ENCODE results near the gene LURAP1L. TPM values are rescaled to one million over a fixed set of nuclear protein-coding genes. Genes with fewer than 3 reads are reported as not detected.

LURAP1L gene
- total RNA-seq, 1 donor from 2014 or later, result 0.51 TPM

DNA sequence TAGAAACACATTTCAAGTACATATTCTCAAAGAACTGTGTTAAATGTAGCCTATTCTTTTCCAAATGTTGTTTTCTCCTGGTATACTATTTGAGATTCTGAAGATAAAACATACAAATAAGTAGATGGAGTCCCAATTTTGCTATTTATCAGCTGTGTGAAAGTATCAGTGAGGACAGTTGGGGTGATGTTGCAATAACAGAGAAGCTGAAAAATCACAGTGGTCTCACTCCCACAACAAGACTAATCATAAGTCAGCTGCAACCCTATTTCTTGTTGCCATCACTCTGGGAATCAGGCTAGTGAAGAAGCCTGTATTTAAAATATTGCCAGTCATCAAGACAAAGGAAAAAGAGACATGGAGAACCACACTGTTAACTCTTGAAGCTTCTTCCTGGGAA, 25.9 kb upstream of the LURAP1L start:
- Mint-ChIP-seq H3K4me1 (ENCODE audit: unreplicated experiment) (no peaks in the 10 kb centered on the region), H3K27me3 (ENCODE audit: unreplicated experiment) (no peaks in the 10 kb centered on the region), H3K27ac (ENCODE audit: unreplicated experiment) (no peak overlapping the region), H3K36me3 (ENCODE audit: low read depth, unreplicated experiment) (no peaks in the 10 kb centered on the region), H3K9me3 (ENCODE audit: unreplicated experiment) (no peaks in the 10 kb centered on the region), H3K4me3 (ENCODE audit: unreplicated experiment) (no peak overlapping the region)
- TF ChIP-seq, protein P1, sequence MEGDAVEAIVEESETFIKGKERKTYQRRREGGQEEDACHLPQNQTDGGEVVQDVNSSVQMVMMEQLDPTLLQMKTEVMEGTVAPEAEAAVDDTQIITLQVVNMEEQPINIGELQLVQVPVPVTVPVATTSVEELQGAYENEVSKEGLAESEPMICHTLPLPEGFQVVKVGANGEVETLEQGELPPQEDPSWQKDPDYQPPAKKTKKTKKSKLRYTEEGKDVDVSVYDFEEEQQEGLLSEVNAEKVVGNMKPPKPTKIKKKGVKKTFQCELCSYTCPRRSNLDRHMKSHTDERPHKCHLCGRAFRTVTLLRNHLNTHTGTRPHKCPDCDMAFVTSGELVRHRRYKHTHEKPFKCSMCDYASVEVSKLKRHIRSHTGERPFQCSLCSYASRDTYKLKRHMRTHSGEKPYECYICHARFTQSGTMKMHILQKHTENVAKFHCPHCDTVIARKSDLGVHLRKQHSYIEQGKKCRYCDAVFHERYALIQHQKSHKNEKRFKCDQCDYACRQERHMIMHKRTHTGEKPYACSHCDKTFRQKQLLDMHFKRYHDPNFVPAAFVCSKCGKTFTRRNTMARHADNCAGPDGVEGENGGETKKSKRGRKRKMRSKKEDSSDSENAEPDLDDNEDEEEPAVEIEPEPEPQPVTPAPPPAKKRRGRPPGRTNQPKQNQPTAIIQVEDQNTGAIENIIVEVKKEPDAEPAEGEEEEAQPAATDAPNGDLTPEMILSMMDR (IDR thresholded peaks at IDR 0.05; ENCODE audit: unreplicated experiment), result no peak
- DNase-seq (ENCODE audit: low spot score), result no peak

GRCh38 chr9:12753931-12754330, 20.9 kb upstream of the LURAP1L start:
- TF ChIP-seq, protein P1 (IDR thresholded peaks at IDR 0.05; ENCODE audit: unreplicated experiment), result no peak
- Mint-ChIP-seq H3K4me1 (ENCODE audit: unreplicated experiment) (no peaks in the 10 kb centered on the region), H3K27me3 (ENCODE audit: unreplicated experiment) (no peaks in the 10 kb centered on the region), H3K4me3 (ENCODE audit: unreplicated experiment) (no peak overlapping the region), H3K36me3 (ENCODE audit: low read depth, unreplicated experiment) (no peaks in the 10 kb centered on the region), H3K9me3 (ENCODE audit: unreplicated experiment) (no peaks in the 10 kb centered on the region), H3K27ac (ENCODE audit: unreplicated experiment) (no peak overlapping the region)
- DNase-seq (ENCODE audit: low spot score), result no peak

- no peaks in the 10 kb centered on the region for H3K36me3 Mint-ChIP-seq (ENCODE audit: low read depth, unreplicated experiment)
- DNase-seq (ENCODE audit: low spot score), result no peak
- H3K27ac Mint-ChIP-seq (ENCODE audit: unreplicated experiment), result no peak overlapping the region
- H3K4me3 Mint-ChIP-seq (ENCODE audit: unreplicated experiment), result no peak overlapping the region
- TF ChIP-seq, protein P1 (IDR thresholded peaks at IDR 0.05; ENCODE audit: unreplicated experiment), result no peak
- no peaks in the 10 kb centered on the region for H3K27me3 Mint-ChIP-seq (ENCODE audit: unreplicated experiment)
- H3K9me3 Mint-ChIP-seq (ENCODE audit: unreplicated experiment), result no peaks in the 10 kb centered on the region
- no peaks in the 10 kb centered on the region for H3K4me1 Mint-ChIP-seq (ENCODE audit: unreplicated experiment)
Observed at GRCh38 chr9:12759761-12760160, 15.1 kb upstream of the LURAP1L start.

- Mint-ChIP-seq H3K9me3 (ENCODE audit: unreplicated experiment) (no peaks in the 10 kb centered on the region), H3K36me3 (ENCODE audit: low read depth, unreplicated experiment) (no peaks in the 10 kb centered on the region), H3K4me1 (ENCODE audit: unreplicated experiment) (no peaks in the 10 kb centered on the region), H3K27ac (ENCODE audit: unreplicated experiment) (no peak overlapping the region), H3K27me3 (ENCODE audit: unreplicated experiment) (no peaks in the 10 kb centered on the region), H3K4me3 (ENCODE audit: unreplicated experiment) (no peak overlapping the region)
- TF ChIP-seq, protein P1 (IDR thresholded peaks at IDR 0.05; ENCODE audit: unreplicated experiment), result no peak
- no peak for DNase-seq (ENCODE audit: low spot score)
Observed at GRCh38 chr9:12760758-12761157, 14.1 kb upstream of the LURAP1L start.

- H3K27ac Mint-ChIP-seq (ENCODE audit: unreplicated experiment), result no peak overlapping the region
- H3K4me3 Mint-ChIP-seq (ENCODE audit: unreplicated experiment), result no peak overlapping the region
- TF ChIP-seq, protein P1 (IDR thresholded peaks at IDR 0.05; ENCODE audit: unreplicated experiment), result no peak
- H3K4me1 Mint-ChIP-seq (ENCODE audit: unreplicated experiment), result no peaks in the 10 kb centered on the region
- H3K36me3 Mint-ChIP-seq (ENCODE audit: low read depth, unreplicated experiment), result no peaks in the 10 kb centered on the region
- no peak for DNase-seq (ENCODE audit: low spot score)
- no peaks in the 10 kb centered on the region for H3K9me3 Mint-ChIP-seq (ENCODE audit: unreplicated experiment)
- no peaks in the 10 kb centered on the region for H3K27me3 Mint-ChIP-seq (ENCODE audit: unreplicated experiment)
Observed at GRCh38 chr9:12764150-12764549, 10.7 kb upstream of the LURAP1L start.
